ENCODE data around the gene STAB2. TPM values are rescaled to one million over a fixed set of nuclear protein-coding genes. Genes with fewer than 3 reads are reported as not detected.

STAB2 gene
- total and polyA plus RNA-seq, 9 donors: 0.05 to 9.3 (median 0.86) TPM

- intact Hi-C loops (cut with DNase I): loop anchor here in 1 of 4 donors (10.0 kb wide), 1 partner anchor 103 kb away; no protein-coding TSS in a partner anchor
- no peak overlapping the region for H3K27ac ChIP-seq
- H3K27me3 ChIP-seq: no peaks in the 10 kb centered on the region
- peaks cover 9% of the 10 kb centered on the region for H3K4me1 ChIP-seq (ENCODE audit: insufficient read depth)
- WGBS, 3 donors: 23 to 28% (median 28%) methylated on average over 3 of the region's 3 CpGs
- no peak overlapping the region for H3K4me3 ChIP-seq
- TF ChIP-seq EP300 (IDR thresholded peaks at IDR 0.05) (no peak), CTCF (IDR thresholded peaks at IDR 0.05) (peak in 1 of 3 donors; percentile 21)
- no peaks in the 10 kb centered on the region for H3K36me3 ChIP-seq
- no peaks in the 10 kb centered on the region for H3K9me3 ChIP-seq
- DNase-seq: peak; percentile 25 to 50 (median 29)
Measured at GRCh38 chr12:103771466-103771865, 184.4 kb downstream of the STAB2 start.

- WGBS, 3 donors: 69 to 79% (median 75%) methylated on average over 7 of the region's 7 CpGs
- Histone ChIP-seq H3K4me1 (ENCODE audit: insufficient read depth) (peaks cover 9% of the 10 kb centered on the region), H3K9me3 (no peaks in the 10 kb centered on the region), H3K36me3 (no peaks in the 10 kb centered on the region), H3K27ac (no peak overlapping the region), H3K27me3 (no peaks in the 10 kb centered on the region), H3K4me3 (no peak overlapping the region)
- no peak for DNase-seq
- TF ChIP-seq POLR2A (IDR thresholded peaks at IDR 0.05) (no peak), CTCF (IDR thresholded peaks at IDR 0.05) (no peak)
- intact Hi-C loops (cut with DNase I): loop anchor here in 1 of 4 donors (10.0 kb wide), 1 partner anchor 102 kb away; no protein-coding TSS in a partner anchor
Measured at GRCh38 chr12:103772367-103773108, 185.5 kb downstream of the STAB2 start.

GRCh38 chr12:103773109-103773910, 186.2 kb downstream of the STAB2 start:
- H3K4me3 ChIP-seq: no peak overlapping the region
- DNase-seq: no peak
- H3K27ac ChIP-seq: no peak overlapping the region
- intact Hi-C loops (cut with DNase I): loop anchor here in 1 of 4 donors (10.0 kb wide), 1 partner anchor 101 kb away; no protein-coding TSS in a partner anchor
- no peaks in the 10 kb centered on the region for H3K27me3 ChIP-seq
- no peaks in the 10 kb centered on the region for H3K36me3 ChIP-seq
- WGBS, 3 donors: 53 to 57% (median 53%) methylated on average over 4 of the region's 4 CpGs
- peaks cover 9% of the 10 kb centered on the region for H3K4me1 ChIP-seq (ENCODE audit: insufficient read depth)
- no peaks in the 10 kb centered on the region for H3K9me3 ChIP-seq
- TF ChIP-seq CTCF (IDR thresholded peaks at IDR 0.05) (no peak), EP300 (IDR thresholded peaks at IDR 0.05) (no peak), POLR2A (IDR thresholded peaks at IDR 0.05) (no peak)

GRCh38 chr12:103774977-103775560, 188.0 kb downstream of the STAB2 start:
- 92 to 93% (median 92%) methylated on average over 10 of the region's 10 CpGs for WGBS, 3 donors
- Histone ChIP-seq H3K27ac (no peak overlapping the region), H3K4me1 (ENCODE audit: insufficient read depth) (peaks cover 9% of the 10 kb centered on the region), H3K9me3 (no peaks in the 10 kb centered on the region), H3K27me3 (no peaks in the 10 kb centered on the region), H3K4me3 (no peak overlapping the region), H3K36me3 (no peaks in the 10 kb centered on the region)
- intact Hi-C loops (cut with DNase I): loop anchor here in 1 of 4 donors (10.0 kb wide), 1 partner anchor 100 kb away; no protein-coding TSS in a partner anchor
- TF ChIP-seq POLR2A (IDR thresholded peaks at IDR 0.05) (no peak), EP300 (IDR thresholded peaks at IDR 0.05) (no peak), CTCF (IDR thresholded peaks at IDR 0.05) (no peak)
- no peak for DNase-seq

Measured in ovary (tissue), 9 donors.